IPS DF 4.7 (cell line): ENCODE measurements around the gene PSME3.
"Not testable (repeated sequence)": the region's sequence is repeated elsewhere in the genome, so short reads cannot be mapped to it uniquely, and the experiment has no call there.

Experiments used
- DNase-seq: peaks from one replicate; pipeline ENCODE4 v3.0.0-alpha.2; 2013; ENCODE audit warnings: low spot score; ENCODE audit errors: extremely low read depth

The PSME3 gene

DNA sequence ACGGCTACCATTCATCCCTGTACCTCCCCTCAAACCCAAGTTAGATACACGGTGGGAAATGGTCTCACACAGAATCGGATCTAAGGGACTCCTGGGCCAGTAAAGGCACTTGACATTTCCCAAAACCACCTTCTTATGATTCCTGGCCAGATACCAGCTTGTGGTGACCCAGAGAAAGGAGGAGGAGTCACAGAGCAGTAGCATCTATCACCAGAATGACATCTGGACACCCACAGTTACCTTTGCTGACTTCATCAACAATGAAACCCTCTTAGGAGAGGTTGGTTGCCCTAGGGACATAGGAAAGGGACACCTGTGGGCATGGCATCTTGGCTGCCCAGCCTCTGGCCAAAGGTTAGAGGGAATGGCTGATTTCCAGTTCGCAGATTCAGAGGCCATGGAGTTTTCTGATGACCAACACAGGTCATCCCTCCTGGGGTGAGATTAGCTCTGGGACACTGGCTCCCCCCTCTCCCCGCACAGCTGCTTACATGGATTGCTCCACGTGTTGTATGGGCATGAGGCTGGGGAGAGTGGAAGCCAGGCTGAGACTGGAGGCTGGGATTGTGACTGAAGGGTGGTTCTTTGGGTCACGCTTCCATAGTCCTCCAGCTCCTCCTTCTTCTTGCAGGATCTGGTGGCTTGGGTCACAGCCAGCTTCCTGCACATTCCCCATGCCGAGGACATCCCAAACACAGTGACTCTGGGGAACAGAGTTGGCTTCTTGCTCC is 16.4 kb downstream of the PSME3 start:
- no peak for DNase-seq

DNA sequence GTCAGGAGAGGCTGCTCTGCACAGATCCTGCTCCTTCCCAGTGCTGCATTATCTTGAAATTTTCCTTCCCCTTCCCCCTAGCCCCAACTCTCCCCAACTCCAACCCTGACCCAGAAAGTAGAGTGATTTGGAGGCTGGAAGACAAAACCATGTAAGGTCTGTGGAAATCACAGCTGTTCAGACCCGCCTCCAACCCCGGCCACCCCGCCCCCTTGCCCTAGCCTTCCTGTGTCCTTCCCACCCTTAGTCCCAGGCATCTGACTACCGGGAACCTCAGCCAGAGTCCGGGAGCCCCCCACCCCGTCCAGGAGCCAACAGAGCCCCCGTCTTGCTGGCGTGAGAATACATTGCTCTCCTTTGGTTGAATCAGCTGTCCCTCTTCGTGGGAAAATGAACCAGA is 17.8 kb downstream of the PSME3 start, which contains the start of gene AOC3:
Gene AOC3, plus strand, starts transcription at position 246 of the 400 bp plus-strand sequence. Its CDS starts 145 bp downstream, at position 391.
- DNase-seq = no peak

GRCh38 chr17:42851371-42852240 is 18.4 kb downstream of the PSME3 start:
- not testable (repeated sequence) for DNase-seq

DNA sequence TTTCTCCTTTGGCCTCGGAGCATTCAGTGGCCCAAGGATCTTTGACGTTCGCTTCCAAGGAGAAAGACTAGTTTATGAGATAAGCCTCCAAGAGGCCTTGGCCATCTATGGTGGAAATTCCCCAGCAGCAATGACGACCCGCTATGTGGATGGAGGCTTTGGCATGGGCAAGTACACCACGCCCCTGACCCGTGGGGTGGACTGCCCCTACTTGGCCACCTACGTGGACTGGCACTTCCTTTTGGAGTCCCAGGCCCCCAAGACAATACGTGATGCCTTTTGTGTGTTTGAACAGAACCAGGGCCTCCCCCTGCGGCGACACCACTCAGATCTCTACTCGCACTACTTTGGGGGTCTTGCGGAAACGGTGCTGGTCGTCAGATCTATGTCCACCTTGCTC is 19.2 kb downstream of the PSME3 start:
- DNase-seq = no peak

GRCh38 chr17:42853004-42853403 is 19.8 kb downstream of the PSME3 start:
- DNase-seq = no peak

DNA sequence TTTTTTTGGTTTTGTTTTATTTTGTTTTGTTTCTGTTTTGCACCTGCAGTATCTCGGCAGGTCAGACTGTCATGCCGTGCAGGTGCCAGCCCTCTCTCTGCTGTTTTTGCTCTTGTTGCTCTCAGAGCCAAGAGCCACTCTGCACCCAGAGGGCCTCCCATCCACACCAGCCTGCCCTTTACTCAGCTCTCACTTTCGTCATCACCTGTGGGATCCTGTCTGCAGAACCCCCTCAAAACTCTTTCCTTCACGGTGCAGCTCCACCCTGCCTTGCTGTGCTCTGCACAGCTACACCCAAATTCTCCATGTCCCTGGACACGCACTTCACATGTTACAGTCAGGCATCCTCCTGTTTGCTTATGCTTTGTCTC is 20.4 kb downstream of the PSME3 start:
- no peak for DNase-seq

DNA sequence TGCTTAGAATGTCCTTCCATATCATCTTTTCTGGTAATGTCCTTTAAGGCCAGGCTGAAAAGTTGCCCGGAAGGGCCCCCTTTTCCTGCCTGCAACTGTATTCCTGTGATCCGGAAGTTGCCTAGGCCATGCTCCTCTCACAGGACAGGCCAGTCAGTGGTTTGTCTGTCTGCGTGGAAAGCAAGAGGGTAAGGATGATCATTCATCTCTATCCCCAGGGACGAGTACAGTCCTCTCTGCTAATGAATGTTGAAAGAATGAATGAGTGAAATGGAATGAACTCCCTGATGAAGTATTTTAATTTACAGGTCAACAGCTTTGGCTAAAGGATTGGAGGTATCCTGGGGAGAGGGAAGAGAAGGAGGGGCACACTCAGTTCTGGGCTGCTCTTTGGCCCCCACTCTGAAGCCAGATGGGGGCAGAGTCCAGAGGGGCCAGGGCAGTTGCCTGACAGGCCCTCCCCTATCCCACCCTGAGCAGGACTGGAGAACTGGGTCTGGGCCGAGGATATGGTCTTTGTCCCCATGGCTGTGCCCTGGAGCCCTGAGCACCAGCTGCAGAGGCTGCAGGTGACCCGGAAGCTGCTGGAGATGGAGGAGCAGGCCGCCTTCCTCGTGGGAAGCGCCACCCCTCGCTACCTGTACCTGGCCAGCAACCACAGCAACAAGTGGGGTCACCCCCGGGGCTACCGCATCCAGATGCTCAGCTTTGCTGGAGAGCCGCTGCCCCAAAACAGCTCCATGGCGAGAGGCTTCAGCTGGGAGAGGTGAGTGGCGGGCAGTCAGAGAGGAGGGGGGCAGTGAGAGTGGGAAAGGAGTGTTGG is 21.0 kb downstream of the PSME3 start:
- DNase-seq = no peak

DNA sequence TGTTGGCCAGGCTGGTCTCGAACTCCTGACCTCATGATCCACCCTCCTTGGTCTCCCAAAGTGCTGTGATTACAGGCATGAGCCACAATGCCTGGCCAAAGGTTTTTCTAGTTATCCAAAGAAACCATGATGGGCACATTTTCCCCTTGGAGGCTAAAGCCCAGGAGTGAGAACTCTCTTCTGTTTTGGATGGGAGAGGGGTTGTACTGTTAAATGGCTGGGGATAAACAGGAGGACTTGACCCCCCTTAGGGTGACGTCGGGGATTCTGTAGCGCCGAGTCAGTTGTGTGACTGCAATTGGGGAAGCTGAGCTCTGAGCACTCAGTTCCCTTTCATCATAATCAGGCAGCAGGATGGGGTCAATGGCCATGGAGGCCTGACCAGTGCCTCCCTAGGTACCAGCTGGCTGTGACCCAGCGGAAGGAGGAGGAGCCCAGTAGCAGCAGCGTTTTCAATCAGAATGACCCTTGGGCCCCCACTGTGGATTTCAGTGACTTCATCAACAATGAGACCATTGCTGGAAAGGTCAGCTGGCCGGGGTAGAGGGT is 21.9 kb downstream of the PSME3 start:
- no peak for DNase-seq

DNA sequence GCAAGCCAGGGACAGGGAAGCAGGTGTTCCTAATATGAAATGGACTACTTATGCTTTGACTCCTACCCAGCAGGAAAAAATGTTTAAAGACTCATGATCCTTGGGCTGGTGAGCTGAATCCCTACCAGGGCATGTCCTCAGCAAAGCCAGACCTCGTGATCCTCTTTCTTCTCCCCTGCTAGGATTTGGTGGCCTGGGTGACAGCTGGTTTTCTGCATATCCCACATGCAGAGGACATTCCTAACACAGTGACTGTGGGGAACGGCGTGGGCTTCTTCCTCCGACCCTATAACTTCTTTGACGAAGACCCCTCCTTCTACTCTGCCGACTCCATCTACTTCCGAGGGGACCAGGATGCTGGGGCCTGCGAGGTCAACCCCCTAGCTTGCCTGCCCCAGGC is 22.9 kb downstream of the PSME3 start:
- DNase-seq = not testable (repeated sequence)

DNA sequence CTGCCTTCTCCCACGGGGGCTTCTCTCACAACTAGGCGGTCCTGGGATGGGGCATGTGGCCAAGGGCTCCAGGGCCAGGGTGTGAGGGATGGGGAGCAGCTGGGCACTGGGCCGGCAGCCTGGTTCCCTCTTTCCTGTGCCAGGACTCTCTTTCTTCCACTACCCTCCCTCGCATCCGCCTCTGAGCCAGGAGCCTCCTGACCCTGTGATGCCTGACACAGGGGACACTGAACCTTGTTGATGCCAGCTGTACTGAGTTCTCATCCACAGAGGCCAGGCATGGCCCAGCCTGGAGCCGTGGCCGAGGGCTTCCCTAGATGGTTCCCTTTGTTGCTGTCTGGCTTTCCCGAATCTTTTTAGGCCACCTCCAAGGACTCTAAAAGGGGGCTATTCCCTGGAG is 23.3 kb downstream of the PSME3 start:
- not testable (repeated sequence) for DNase-seq

DNA sequence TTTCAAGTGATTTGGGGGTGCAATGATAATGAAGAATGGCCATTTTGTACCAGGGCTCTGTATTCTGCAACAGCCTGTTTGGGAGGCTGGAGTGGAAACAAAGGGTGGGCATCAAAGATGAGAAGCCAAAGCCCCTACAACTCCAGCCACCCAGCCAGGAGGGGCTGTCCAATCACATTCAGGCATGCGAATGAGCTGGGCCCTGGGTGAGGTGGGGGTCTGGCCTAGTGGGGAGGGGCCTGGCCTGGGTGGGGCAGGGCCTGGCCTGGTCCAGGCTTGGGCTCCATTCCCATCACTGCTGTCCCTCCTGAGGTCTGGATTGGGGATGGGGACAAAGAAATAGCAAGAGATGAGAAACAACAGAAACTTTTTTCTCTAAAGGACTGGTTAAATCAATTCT is 24.2 kb downstream of the PSME3 start:
- no peak for DNase-seq

- no peak for DNase-seq
Measured at GRCh38 chr17:42865638-42866094, 32.5 kb downstream of the PSME3 start.

- no peak for DNase-seq
Measured at GRCh38 chr17:42866216-42866615, 33.0 kb downstream of the PSME3 start.

- no peak for DNase-seq
Measured at GRCh38 chr17:42866631-42867575, 33.7 kb downstream of the PSME3 start.

DNA sequence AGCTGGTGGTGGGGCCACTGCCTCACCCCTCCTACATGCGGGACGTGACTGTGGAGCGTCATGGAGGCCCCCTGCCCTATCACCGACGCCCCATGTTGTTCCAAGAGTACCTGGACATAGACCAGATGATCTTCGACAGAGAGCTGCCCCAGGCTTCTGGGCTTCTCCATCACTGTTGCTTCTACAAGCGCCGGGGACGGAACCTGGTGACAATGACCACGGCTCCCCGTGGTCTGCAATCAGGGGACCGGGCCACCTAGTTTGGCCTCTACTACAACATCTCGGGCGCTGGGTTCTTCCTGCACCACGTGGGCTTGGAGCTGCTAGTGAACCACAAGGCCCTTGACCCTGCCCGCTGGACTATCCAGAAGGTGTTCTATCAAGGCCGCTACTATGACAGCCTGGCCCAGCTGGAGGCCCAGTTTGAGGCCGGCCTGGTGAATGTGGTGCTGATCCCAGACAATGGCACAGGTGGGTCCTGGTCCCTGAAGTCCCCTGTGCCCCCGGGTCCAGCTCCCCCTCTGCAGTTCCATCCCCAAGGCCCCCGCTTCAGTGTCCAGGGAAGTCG is 34.6 kb downstream of the PSME3 start:
- not testable (repeated sequence) for DNase-seq

DNA sequence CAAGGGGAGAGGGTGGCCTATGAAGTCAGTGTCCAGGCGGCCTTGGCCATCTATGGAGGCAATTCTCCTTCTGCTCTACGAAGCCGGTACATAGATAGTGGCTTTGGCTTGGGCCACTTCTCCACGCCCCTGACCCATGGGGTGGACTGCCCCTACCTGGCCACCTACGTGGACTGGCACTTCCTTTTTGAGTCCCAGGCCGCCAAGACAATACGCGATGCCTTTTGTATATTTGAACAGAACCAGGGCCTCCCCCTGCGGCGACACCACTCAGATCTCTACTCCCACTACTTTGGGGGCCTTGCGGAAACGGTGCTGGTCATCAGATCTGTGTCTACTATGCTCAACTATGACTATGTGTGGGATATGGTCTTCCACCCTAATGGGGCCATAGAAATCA is 35.1 kb downstream of the PSME3 start:
- DNase-seq = no peak

DNA sequence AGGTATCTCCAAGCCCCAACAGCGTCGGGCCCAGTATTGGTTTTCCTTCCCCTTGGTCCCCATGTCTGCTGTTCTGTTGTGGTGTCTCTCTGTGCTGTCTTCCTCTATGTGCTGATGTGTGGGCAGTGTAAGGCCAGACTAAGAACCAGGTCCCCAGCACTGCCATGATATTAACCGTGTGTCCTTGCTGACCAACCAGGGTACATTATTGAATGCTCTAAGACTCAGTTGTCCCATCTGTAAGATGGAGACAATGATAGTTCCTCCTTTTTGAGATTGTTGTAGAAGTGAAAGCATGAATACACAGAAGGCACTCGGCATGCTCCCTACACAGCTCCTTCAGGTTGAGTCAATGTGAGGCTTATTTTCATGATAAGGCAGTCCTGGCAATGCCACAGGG is 38.5 kb downstream of the PSME3 start:
- no peak for DNase-seq

GRCh38 chr17:42872251-42872965 is 39.2 kb downstream of the PSME3 start:
- no peak for DNase-seq

GRCh38 chr17:42873315-42873714 is 40.1 kb downstream of the PSME3 start:
- DNase-seq = no peak
